Ishikawa (cell line): ENCODE measurements around the gene CDC42BPG.
A peak's percentile ranks its signal among the peaks of the same experiment; 100 is the strongest.

Experiments
- CEBPB ChIP-seq: IDR thresholded peaks from 2 replicates; pipeline ENCODE4 v1.6.1; 2012
- CREB1 ChIP-seq: IDR thresholded peaks from 2 replicates; pipeline ENCODE4 v1.6.1; 2012; ENCODE audit warnings: low read depth
- EGR1 ChIP-seq: IDR thresholded peaks from 2 replicates; pipeline ENCODE4 v1.6.1; 2012
- EP300 ChIP-seq: IDR thresholded peaks from 2 replicates; pipeline ENCODE4 v1.6.1; 2012; ENCODE audit warnings: borderline replicate concordance
- FOXM1 ChIP-seq: IDR thresholded peaks from 2 replicates; pipeline ENCODE4 v1.6.1; 2012; ENCODE audit warnings: low read depth, borderline replicate concordance
- MAX ChIP-seq: IDR thresholded peaks from 2 replicates; pipeline ENCODE4 v1.6.1; 2012
- NFIC ChIP-seq: IDR thresholded peaks from 2 replicates; pipeline ENCODE4 v1.6.1; 2012
- RAD21 ChIP-seq: IDR thresholded peaks from 2 replicates; pipeline ENCODE4 v1.6.1; 2012; ENCODE audit warnings: low read depth
- REST ChIP-seq: IDR thresholded peaks from 2 replicates; pipeline ENCODE4 v1.6.1; 2012; ENCODE audit warnings: low read depth, mild to moderate bottlenecking
- TAF1 ChIP-seq: IDR thresholded peaks from 2 replicates; pipeline ENCODE4 v1.6.1; 2012; ENCODE audit warnings: low read depth, mild to moderate bottlenecking
- TCF12 ChIP-seq: IDR thresholded peaks from 2 replicates; pipeline ENCODE4 v1.6.1; 2012; ENCODE audit warnings: low read depth
- TEAD4 ChIP-seq: IDR thresholded peaks from 2 replicates; pipeline ENCODE4 v1.6.1; 2012
- USF1 ChIP-seq: IDR thresholded peaks from 2 replicates; pipeline ENCODE4 v1.6.1; 2012
- YY1 ChIP-seq: IDR thresholded peaks from 2 replicates; pipeline ENCODE4 v1.6.1; 2012; ENCODE audit warnings: low read depth
- ZBTB7A ChIP-seq: IDR thresholded peaks from 2 replicates; pipeline ENCODE4 v1.6.1; 2012; ENCODE audit warnings: low read depth

CDC42BPG gene

GRCh38 chr11:64810271-64810890 is 34.1 kb downstream of the CDC42BPG start, which contains the start of gene MEN1:
Gene MEN1 (minus strand): TSS chr11:64810551. CDS start chr11:64810109, 442 bp downstream.
- TF ChIP-seq CREB1 (no peak), USF1 (peak; percentile 13; the same call in 1 of the 2 replicates), CEBPB (no peak), FOXM1 (no peak), TCF12 (peak; percentile 61; the same call in 1 of the 2 replicates), TEAD4 (no peak), TAF1 (peak; percentile 74), NFIC (no peak), YY1 (peak; percentile 45; the same call in 1 of the 2 replicates), MAX (peak; percentile 31; the same call in 1 of the 2 replicates), EGR1 (peak; percentile 45), ZBTB7A (peak; percentile 95), REST (no peak), EP300 (no peak), RAD21 (no peak)

GRCh38 chr11:64809781-64810241 is 34.6 kb downstream of the CDC42BPG start:
- TF ChIP-seq ZBTB7A (no peak), TAF1 (no peak), USF1 (no peak), CREB1 (no peak), EGR1 (no peak), YY1 (0 out of 2 replicates have a peak, but pooled peaks have one; percentile 10), FOXM1 (no peak), TEAD4 (no peak), NFIC (no peak), MAX (peak; percentile 47), EP300 (no peak), RAD21 (no peak), TCF12 (no peak), CEBPB (no peak)

GRCh38 chr11:64805481-64805880 is 39.0 kb downstream of the CDC42BPG start:
- TF ChIP-seq YY1: no peak

GRCh38 chr11:64804346-64805210 is 39.9 kb downstream of the CDC42BPG start:
- no peak for TF ChIP-seq RAD21
- TF ChIP-seq YY1: no peak
- TF ChIP-seq MAX: no peak
- TF ChIP-seq FOXM1: no peak
- no peak for TF ChIP-seq CREB1
- TF ChIP-seq TCF12: no peak
- no peak for TF ChIP-seq TEAD4
- TF ChIP-seq TAF1: no peak
- TF ChIP-seq ZBTB7A: no peak
- no peak for TF ChIP-seq EP300
- TF ChIP-seq EGR1: no peak
- TF ChIP-seq USF1: no peak
- no peak for TF ChIP-seq REST
- no peak for TF ChIP-seq NFIC
- TF ChIP-seq CEBPB: no peak
